H1 (cell line): ENCODE data around the gene TBC1D2. TPM values are rescaled to one million over a fixed set of nuclear protein-coding genes. Genes with fewer than 3 reads are reported as not detected.

Source experiments
- HDAC2 ChIP-seq, 2 experiments: fragments of 300-600 bp in 1 of 2; sonication (generic) in 1 of 2; IDR thresholded peaks; 2 replicates each; pipeline ENCODE4 v1.6.1; 2011 to 2012; ENCODE audit warnings: low read depth in 2 of 2, low read length in 2 of 2, mild to moderate bottlenecking in 2 of 2, moderate library complexity in 2 of 2, borderline replicate concordance in 1 of 2, inconsistent platforms in 1 of 2
- SIRT6 ChIP-seq: IDR thresholded peaks from one replicate; pipeline ENCODE4 v1.7.1; 2012; ENCODE audit warnings: low read length, inconsistent platforms
- polyA plus RNA-seq, 7 experiments: library from polyadenylated mRNA; depleted of rRNA in 3 of 7; stranded (reverse) in 5 of 7; unstranded in 2 of 7; fragments of >200 nt in 5 of 7; fragments of 200-250 nt in 2 of 7; gene quantifications; 1 replicate in 5 of 7; 2 replicates in 1 of 7; 4 replicates in 1 of 7; pipeline versions ENCODE4 v1.2.1 to v1.2.3, GENCODE V29; 2011 to 2013; ENCODE audit warnings: missing spikeins in 2 of 7, mixed read lengths in 2 of 7
- total RNA-seq: library from RNA; stranded (reverse); fragmentation: NEBNext Ultra II Directional; extraction: Animal tissue kit (Norgen Biotek cat#: 25700); gene quantifications from 2 replicates; pipeline ENCODE4 v1.2.1, GENCODE V29; 2021

Gene TBC1D2
- total and polyA plus RNA-seq, 2 of the 8 experiments (the other 6 are each of a cell fraction or from before 2014, with no cell fraction given), result 7.4 TPM

GRCh38 chr9:98263482-98264357 is 8.3 kb upstream of the TBC1D2 start (continued):
- no peak for TF ChIP-seq SIRT6
- TF ChIP-seq HDAC2 (IDR thresholded peaks at IDR 0.05; ENCODE audit: borderline replicate concordance in 1 of 2, low read depth in 2 of 2, low read length in 2 of 2), result no peak
